ENCODE results near the gene TBX19. TPM values are rescaled to one million over a fixed set of nuclear protein-coding genes. Genes with fewer than 3 reads are reported as not detected.
A peak's percentile ranks its signal among the peaks of the same experiment; 100 is the strongest.

TBX19 gene
- total RNA-seq, 1 donor from 2014 or later, result 0.48 TPM

GRCh38 chr1:168312718-168313604 is 32.3 kb downstream of the TBX19 start:
- DNase-seq (ENCODE audit: low spot score), result no peak
- intact Hi-C loops (cut with DNase I), result no loop called here

- no peak for DNase-seq (ENCODE audit: low spot score)
- intact Hi-C loops (cut with DNase I), result no loop called here
Measured at GRCh38 chr1:168316142-168316541, 35.5 kb downstream of the TBX19 start.

GRCh38 chr1:168317309-168317708 is 36.6 kb downstream of the TBX19 start:
- DNase-seq (ENCODE audit: low spot score), result no peak
- intact Hi-C loops (cut with DNase I), result no loop called here

GRCh38 chr1:168319691-168320090 is 39.0 kb downstream of the TBX19 start:
- intact Hi-C loops (cut with DNase I), result no loop called here
- DNase-seq (ENCODE audit: low spot score), result no peak

- intact Hi-C loops (cut with DNase I), result no loop called here
- DNase-seq (ENCODE audit: low spot score), result no peak
Measured at GRCh38 chr1:168320149-168320548, 39.5 kb downstream of the TBX19 start.

GRCh38 chr1:168320800-168321450 is 40.2 kb downstream of the TBX19 start:
- no peak for DNase-seq (ENCODE audit: low spot score)
- intact Hi-C loops (cut with DNase I), result no loop called here

GRCh38 chr1:168321945-168322344 is 41.3 kb downstream of the TBX19 start:
- intact Hi-C loops (cut with DNase I), result no loop called here
- DNase-seq (ENCODE audit: low spot score), result no peak

- no peak for DNase-seq (ENCODE audit: low spot score)
- intact Hi-C loops (cut with DNase I), result no loop called here
Measured at GRCh38 chr1:168324745-168325425, 44.2 kb downstream of the TBX19 start.

GRCh38 chr1:168328731-168329364 is 48.2 kb downstream of the TBX19 start:
- no peak for DNase-seq (ENCODE audit: low spot score)
- intact Hi-C loops (cut with DNase I), result no loop called here

- intact Hi-C loops (cut with DNase I), result no loop called here
Measured at GRCh38 chr1:168330285-168330684, 49.6 kb downstream of the TBX19 start.

GRCh38 chr1:168331569-168331968 is 50.9 kb downstream of the TBX19 start:
- DNase-seq (ENCODE audit: low spot score), result no peak
- intact Hi-C loops (cut with DNase I), result no loop called here

More at GRCh38 chr1:168330285-168330684, 49.6 kb downstream of the TBX19 start:
- no peak for DNase-seq (ENCODE audit: low spot score)

- intact Hi-C loops (cut with DNase I), result no loop called here
- no peak for DNase-seq (ENCODE audit: low spot score)
Measured at GRCh38 chr1:168333562-168334276, 53.0 kb downstream of the TBX19 start.

- intact Hi-C loops (cut with DNase I), result no loop called here
- no peak for DNase-seq (ENCODE audit: low spot score)
Measured at GRCh38 chr1:168335500-168335899, 54.8 kb downstream of the TBX19 start.

GRCh38 chr1:168338589-168339503 is 58.2 kb downstream of the TBX19 start:
- DNase-seq (ENCODE audit: low spot score), result no peak
- intact Hi-C loops (cut with DNase I), result no loop called here

- no peak for DNase-seq (ENCODE audit: low spot score)
- intact Hi-C loops (cut with DNase I), result loop anchor here (5.0 to 10.0 kb wide), 3 partner anchors 96 to 1004 kb away; no protein-coding TSS in a partner anchor
Measured at GRCh38 chr1:168340781-168341482, 60.3 kb downstream of the TBX19 start.

GRCh38 chr1:168341483-168341975 is 60.9 kb downstream of the TBX19 start:
- no peak for DNase-seq (ENCODE audit: low spot score)
- intact Hi-C loops (cut with DNase I), result loop anchor here (5.0 to 10.0 kb wide), 3 partner anchors 96 to 1003 kb away; no protein-coding TSS in a partner anchor

GRCh38 chr1:168342572-168343280 is 62.0 kb downstream of the TBX19 start:
- DNase-seq (ENCODE audit: low spot score), result peak; percentile 90
- intact Hi-C loops (cut with DNase I), result loop anchor here (5.0 to 10.0 kb wide), 3 partner anchors 95 to 1002 kb away; no protein-coding TSS in a partner anchor

All from cardiac septum (tissue), 1 donor.